ENCODE data around the gene ISYNA1.

The ISYNA1 gene

GRCh38 chr19:18433015-18433691 is 4.8 kb downstream of the ISYNA1 start:
- peak; percentile 81 for DNase-seq

- DNase-seq, result no peak
These were observed 5.5 kb downstream of the ISYNA1 start for GRCh38 chr19:18432275-18433014.

- peak; percentile 37 for DNase-seq
These were observed 6.4 kb downstream of the ISYNA1 start for GRCh38 chr19:18431351-18432197.

GRCh38 chr19:18430417-18431144 is 7.4 kb downstream of the ISYNA1 start:
- DNase-seq, result peak; percentile 12

GRCh38 chr19:18429717-18430416 is 8.1 kb downstream of the ISYNA1 start:
- DNase-seq, result peak; percentile 21

GRCh38 chr19:18428787-18429674 is 8.9 kb downstream of the ISYNA1 start:
- peak; percentile 88 for DNase-seq

- peak; percentile 33 for DNase-seq
These were observed 9.7 kb downstream of the ISYNA1 start for GRCh38 chr19:18428173-18428786.

- DNase-seq, result no peak
These were observed 10.2 kb downstream of the ISYNA1 start for GRCh38 chr19:18427743-18428113.

GRCh38 chr19:18427080-18427742 is 10.7 kb downstream of the ISYNA1 start:
- no peak for DNase-seq

- DNase-seq, result no peak
These were observed 11.5 kb downstream of the ISYNA1 start for GRCh38 chr19:18426416-18426767.

- DNase-seq, result no peak
These were observed 12.2 kb downstream of the ISYNA1 start for GRCh38 chr19:18425515-18426415.

GRCh38 chr19:18424890-18425514 is 12.9 kb downstream of the ISYNA1 start:
- peak; percentile 7 for DNase-seq

GRCh38 chr19:18424122-18424889 is 13.6 kb downstream of the ISYNA1 start:
- DNase-seq, result no peak

GRCh38 chr19:18423258-18424020 is 14.5 kb downstream of the ISYNA1 start:
- peak; percentile 6 for DNase-seq

GRCh38 chr19:18422530-18423191 is 15.3 kb downstream of the ISYNA1 start:
- no peak for DNase-seq

Measured in right kidney (tissue), 1 donor.